Head of caudate nucleus (tissue), 42 donors: ENCODE measurements around the gene EFHC1.
"Not testable (repeated sequence)": the region's sequence is repeated elsewhere in the genome, so short reads cannot be mapped to it uniquely, and the experiment has no call there.

ENCODE experiments used
- DNase-seq, 42 donors: peaks; one replicate each; pipeline versions ENCODE4 v3.0.0 to v3.0.0-alpha.2; 2020 to 2021; ENCODE audit warnings: mixed read lengths in 7 of 42
- intact Hi-C: fragments of 100-400 bp; cut with DNase I; formaldehyde crosslinking; loops from one replicate; pipeline ENCODE4 v1.15.0; 2022

EFHC1 gene

GRCh38 chr6:52423448-52423847 is 3.3 kb downstream of the EFHC1 start:
- no peak for DNase-seq
- intact Hi-C loops, result loop anchor here (5.0 kb wide), 1 partner anchor 154 kb away; the partner anchor contains the start of gene TRAM2

- no peak for DNase-seq
- intact Hi-C loops, result loop anchor here (5.0 kb wide), 1 partner anchor 153 kb away; the partner anchor contains the start of gene TRAM2
Observed at GRCh38 chr6:52423971-52424381, 3.8 kb downstream of the EFHC1 start.

- intact Hi-C loops, result loop anchor here (5.0 kb wide), 1 partner anchor 153 kb away; the partner anchor contains the start of gene TRAM2
- DNase-seq, result no peak
Observed at GRCh38 chr6:52424513-52424912, 4.4 kb downstream of the EFHC1 start.

GRCh38 chr6:52426667-52427066 is 6.5 kb downstream of the EFHC1 start:
- intact Hi-C loops, result no loop called here
- DNase-seq, result no peak

GRCh38 chr6:52433294-52433693 is 13.2 kb downstream of the EFHC1 start:
- intact Hi-C loops, DNase-seq: not testable (repeated sequence)

- intact Hi-C loops, result no loop called here
- DNase-seq, result no peak
Observed at GRCh38 chr6:52435345-52435744, 15.2 kb downstream of the EFHC1 start.

GRCh38 chr6:52438926-52439325 is 18.8 kb downstream of the EFHC1 start:
- intact Hi-C loops, result no loop called here
- no peak for DNase-seq

DNA sequence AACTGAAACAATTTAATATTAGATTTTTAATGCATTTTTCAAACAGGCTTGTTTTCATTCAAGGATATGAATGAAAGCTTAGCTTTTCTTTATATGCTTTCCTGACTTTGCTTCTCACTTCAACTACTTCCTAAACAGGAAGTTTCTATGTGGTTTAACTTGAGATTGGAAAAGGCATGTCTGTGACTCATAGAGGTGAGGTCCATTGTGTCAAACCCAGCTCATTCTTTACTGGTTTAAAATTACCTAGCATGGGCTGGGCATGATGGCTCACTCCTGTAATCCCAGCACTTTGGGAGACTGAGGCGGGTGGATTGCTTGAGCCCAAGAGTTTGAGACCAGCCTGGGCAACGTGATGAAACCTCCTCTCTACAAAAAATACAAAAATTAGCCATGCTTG is 34.4 kb downstream of the EFHC1 start:
- DNase-seq, result no peak
- intact Hi-C loops, result no loop called here

DNA sequence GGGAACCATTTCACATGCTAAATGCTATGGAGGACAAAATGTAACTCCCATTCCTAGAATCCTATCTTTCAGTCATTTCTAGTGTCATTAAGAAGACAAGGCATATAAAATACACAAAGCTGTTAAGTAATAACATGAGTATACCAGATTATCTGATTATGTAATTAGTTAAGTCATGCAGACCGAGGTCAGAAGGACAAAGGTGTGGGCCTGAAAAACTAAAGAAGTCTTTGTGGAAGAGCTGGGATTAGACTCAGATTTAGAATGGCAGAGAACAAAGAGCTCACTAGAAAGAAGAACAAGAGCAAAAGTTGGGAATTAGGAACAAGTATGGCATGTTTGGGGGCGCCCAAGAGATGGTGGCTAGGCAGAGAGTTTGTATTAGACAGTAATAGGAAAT is 37.0 kb downstream of the EFHC1 start:
- DNase-seq, result no peak
- intact Hi-C loops, result no loop called here

GRCh38 chr6:52461194-52461593 is 41.1 kb downstream of the EFHC1 start:
- intact Hi-C loops, DNase-seq: not testable (repeated sequence)

DNA sequence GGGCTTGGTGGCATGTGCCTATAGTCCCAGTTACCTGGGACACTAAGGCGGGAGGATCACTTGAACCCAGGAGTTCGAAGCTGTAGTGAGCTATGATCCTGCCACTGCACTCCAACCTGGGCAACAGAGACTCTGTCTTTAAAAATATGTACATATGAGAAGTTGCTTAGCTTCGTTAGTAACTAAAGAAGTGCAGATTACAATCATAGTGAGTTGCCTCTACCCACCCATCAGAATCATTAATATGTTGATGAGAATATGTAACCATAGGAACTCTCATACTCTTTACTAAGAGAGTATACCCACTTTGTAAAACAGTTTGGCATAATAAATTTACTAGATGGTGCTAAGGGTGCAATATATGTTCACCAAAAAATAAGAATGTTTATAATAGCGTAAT is 54.0 kb downstream of the EFHC1 start:
- DNase-seq, result no peak
- intact Hi-C loops, result no loop called here

DNA sequence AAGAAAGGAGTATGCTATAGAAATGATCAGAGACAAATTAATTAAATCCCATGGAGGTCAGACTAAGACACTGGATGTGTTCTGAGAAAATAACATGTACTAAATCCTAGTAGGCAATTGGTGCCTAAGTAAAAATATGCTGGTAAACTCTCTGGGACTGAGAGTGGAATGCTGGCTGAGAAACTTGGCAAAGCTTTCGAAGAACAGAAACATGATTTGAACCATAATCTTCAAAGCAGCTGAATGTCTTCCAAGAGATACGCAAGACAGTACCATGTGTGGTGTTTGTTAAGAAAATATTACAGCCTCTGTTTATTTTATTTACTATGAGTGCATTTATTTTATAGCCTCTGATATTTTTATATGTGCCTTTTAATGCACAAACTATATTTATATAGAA is 55.2 kb downstream of the EFHC1 start:
- DNase-seq, result no peak
- intact Hi-C loops, result no loop called here

GRCh38 chr6:52482903-52483670 is 62.9 kb downstream of the EFHC1 start:
- no peak for DNase-seq
- intact Hi-C loops, result no loop called here

- DNase-seq, result no peak
- intact Hi-C loops, result no loop called here
Observed at GRCh38 chr6:52483671-52484003, 63.5 kb downstream of the EFHC1 start.

- intact Hi-C loops, result no loop called here
Observed at GRCh38 chr6:52489881-52490280, 69.7 kb downstream of the EFHC1 start.

GRCh38 chr6:52491203-52492069 is 71.3 kb downstream of the EFHC1 start:
- no peak for DNase-seq
- intact Hi-C loops, result no loop called here

More at GRCh38 chr6:52489881-52490280, 69.7 kb downstream of the EFHC1 start:
- no peak for DNase-seq

DNA sequence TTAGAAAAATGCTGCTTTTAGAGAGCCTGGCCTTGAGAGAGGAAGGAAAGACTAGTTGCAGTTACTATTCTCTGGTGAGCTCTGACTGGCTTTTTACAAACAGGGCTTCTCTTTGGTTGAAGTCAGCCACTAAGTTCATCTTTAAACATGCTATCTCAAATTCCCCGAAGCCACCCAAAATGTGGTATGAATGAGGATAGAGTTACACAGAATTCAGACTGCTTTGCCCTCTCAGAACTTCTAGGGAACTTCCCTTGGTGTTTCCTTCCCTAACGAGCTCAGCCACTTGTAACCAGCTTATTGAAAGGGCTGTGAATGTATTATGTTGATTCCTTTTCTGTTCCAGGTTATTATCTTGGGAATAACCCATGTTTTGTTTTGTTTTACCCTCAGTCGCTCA is 73.5 kb downstream of the EFHC1 start:
- intact Hi-C loops, result no loop called here
- no peak for DNase-seq

GRCh38 chr6:52494298-52495072 is 74.3 kb downstream of the EFHC1 start:
- intact Hi-C loops, result no loop called here
- no peak for DNase-seq

- intact Hi-C loops, result no loop called here
Observed at GRCh38 chr6:52495922-52496321, 75.8 kb downstream of the EFHC1 start.

DNA sequence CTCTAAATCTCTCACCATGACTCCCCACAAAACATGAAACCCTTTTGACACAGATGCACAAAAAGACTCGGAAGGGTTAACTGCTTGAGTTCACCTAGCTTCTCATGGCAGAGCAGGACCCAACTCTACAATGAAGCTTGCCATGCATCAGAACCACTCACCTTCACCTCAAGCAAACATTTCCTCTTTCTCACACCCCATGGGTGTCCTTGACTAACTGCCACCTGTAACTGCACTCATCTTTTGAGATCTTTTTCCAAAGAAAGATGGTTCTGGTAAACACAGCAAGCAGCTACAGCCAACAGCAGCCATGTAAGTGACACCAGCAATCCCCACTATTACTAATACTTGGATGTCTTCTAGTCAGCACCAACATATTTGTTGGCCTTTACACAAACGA is 76.5 kb downstream of the EFHC1 start:
- DNase-seq, result no peak
- intact Hi-C loops, result no loop called here

More at GRCh38 chr6:52495922-52496321, 75.8 kb downstream of the EFHC1 start:
- DNase-seq, result no peak
